ENCODE measurements around the gene F3. TPM values are rescaled to one million over a fixed set of nuclear protein-coding genes. Genes with fewer than 3 reads are reported as not detected.
A peak's percentile ranks its signal among the peaks of the same experiment; 100 is the strongest.

F3 gene
- total RNA-seq, 1 donor from 2014 or later, result 0.33 TPM

DNA sequence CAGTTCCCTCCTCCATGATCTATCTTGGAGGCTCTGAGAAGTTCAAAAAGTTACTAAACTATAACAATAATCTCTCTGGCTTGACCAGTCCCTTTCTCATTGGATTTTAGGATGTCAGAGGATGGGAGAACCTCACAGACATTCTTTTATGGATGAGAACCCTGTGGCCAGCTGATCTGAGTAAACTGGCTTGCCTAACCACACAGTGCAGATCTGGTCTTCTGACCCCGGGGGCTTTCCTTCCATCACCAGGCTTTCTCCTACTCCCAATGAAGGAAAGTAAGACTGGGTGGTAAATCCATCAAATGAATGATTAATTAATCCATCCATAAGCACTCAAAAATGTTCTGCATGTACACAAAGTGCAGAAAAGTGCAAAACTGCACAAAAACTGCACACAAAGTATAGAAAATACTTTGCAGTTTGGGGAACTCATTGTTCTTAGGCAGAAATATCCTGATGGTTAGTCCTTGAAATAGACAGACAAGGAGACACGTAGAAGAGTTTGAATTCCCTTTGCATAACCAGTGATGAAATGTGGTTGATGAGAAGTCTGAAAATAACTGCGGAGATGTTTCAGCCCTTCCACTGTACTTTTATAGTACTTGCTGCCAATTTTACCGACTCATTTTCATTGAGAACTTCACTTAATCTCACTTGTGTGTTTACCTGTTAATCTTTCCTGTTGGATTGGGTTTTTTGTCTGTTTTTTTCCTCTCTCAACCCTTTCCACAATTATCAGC, 2.5 kb upstream of the F3 start:
- no peak for DNase-seq
- Mint-ChIP-seq H3K4me1 (peaks cover 11% of the 10 kb centered on the region), H3K27ac (no peak overlapping the region), H3K36me3 (ENCODE audit: low read depth) (no peaks in the 10 kb centered on the region), H3K27me3 (peaks cover 68% of the 10 kb centered on the region), H3K9me3 (no peaks in the 10 kb centered on the region), H3K4me3 (no peak overlapping the region)
- intact Hi-C loops (cut with micrococcal nuclease), result no loop called here

DNA sequence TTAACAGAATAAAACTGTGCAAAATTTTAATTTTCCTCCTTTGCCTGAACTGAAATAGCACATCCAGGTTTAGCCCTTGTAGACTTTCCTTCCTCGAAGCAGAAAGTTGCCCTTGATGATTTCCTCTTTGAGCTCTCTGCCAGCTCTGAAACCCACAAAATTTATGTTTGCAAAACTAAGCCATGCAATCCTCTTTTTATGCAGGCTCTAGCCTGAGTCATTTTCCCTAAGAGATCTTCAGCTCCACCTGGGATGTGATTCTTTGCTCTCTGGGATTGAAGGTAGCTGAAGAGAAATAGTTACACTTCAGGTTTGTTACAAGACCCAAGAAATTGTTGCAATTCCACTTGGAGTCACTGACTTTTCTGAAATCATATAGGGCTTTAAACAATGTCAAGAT, 1.4 kb upstream of the F3 start:
- Mint-ChIP-seq H3K27ac (no peak overlapping the region), H3K27me3 (peaks cover 72% of the 10 kb centered on the region), H3K9me3 (no peaks in the 10 kb centered on the region), H3K36me3 (ENCODE audit: low read depth) (no peaks in the 10 kb centered on the region), H3K4me1 (peaks cover 11% of the 10 kb centered on the region), H3K4me3 (peak overlapping the region; percentile 88)
- intact Hi-C loops (cut with micrococcal nuclease), result no loop called here
- DNase-seq, result no peak

DNA sequence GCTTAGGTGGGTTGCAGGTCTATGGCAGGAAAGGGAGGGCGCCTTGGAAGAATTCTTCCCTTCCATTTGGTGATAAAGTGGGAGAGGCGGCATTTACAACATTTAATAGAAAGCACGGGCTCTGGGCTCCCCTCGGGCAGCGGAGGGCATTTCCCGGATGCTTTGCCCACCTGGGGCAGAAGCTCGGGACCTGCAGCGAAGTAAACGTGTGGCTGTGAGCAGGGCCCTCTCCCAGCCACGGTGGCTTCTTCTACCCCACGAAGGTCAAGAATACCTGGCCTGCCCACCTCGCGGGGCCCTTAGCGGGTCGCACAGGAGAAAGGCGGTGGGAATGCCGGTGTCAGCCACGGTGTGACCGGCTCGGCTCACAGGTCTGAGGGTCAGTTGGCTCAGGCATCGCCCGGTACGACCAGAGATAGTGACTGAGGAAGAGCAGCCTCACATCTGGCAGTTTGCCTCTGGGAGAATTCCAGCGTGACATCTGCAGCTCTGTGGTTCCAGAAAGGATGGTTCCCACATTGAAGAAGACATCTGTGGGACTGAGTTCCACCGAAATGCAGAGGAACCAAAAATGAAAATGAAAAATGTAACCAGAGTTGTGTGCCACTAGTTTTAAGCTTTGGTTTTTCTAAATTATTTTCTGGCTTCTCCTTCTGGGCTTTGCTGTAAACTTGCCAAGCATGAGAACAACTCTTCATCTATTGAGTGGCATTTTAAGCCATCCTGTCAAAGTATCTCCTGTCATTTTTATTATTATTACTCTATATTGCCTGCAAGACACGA, 720 bp upstream of the F3 start:
- Mint-ChIP-seq H3K4me3 (peak overlapping the region; percentile 88), H3K36me3 (ENCODE audit: low read depth) (no peaks in the 10 kb centered on the region), H3K4me1 (peaks cover 11% of the 10 kb centered on the region), H3K9me3 (no peaks in the 10 kb centered on the region), H3K27ac (peak overlapping the region; percentile 64), H3K27me3 (peaks cover 68% of the 10 kb centered on the region)
- DNase-seq, result no peak
- intact Hi-C loops (cut with micrococcal nuclease), result no loop called here

DNA sequence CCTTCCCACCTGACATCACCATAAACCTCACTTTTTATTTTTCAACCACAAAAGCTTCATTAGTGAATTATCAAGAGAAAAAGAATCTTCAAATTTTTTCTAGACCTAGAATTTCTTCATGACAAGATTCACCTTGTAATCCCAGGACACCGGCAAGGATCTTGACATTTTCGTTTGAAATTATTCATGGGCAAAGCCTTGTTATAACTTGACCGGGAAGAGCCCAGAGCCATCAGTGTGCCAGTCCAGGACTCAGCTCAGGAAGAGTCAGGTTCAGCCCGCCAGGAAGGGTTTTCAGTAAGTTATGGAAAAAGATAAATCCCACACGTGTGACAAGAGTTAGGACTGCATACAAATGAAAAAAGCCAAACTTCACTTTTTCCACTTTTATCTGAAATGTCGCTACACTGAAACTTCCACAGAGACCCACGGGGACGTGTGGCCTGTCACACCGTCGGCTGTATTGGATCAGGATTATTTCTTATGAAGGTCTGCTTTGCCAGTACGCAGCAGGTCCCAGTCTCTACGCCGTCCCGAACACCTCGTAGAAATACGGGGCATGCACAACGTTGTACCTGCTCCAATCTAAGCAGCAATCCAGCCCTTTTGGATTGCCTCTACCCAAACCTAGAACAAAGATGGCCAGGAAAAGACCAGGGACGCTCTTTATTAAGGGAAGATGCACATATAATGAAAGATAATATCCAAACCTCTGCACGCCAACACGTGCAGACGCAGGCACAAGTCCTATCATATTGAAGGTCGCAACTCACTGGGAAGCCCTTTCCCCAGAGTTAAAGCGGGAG, 916 bp downstream of the F3 start:
- Mint-ChIP-seq H3K9me3 (no peaks in the 10 kb centered on the region), H3K4me3 (peak overlapping the region; percentile 88), H3K27ac (no peak overlapping the region), H3K4me1 (peaks cover 11% of the 10 kb centered on the region), H3K27me3 (peaks cover 69% of the 10 kb centered on the region), H3K36me3 (ENCODE audit: low read depth) (no peaks in the 10 kb centered on the region)
- DNase-seq, result no peak
- intact Hi-C loops (cut with micrococcal nuclease), result no loop called here

DNA sequence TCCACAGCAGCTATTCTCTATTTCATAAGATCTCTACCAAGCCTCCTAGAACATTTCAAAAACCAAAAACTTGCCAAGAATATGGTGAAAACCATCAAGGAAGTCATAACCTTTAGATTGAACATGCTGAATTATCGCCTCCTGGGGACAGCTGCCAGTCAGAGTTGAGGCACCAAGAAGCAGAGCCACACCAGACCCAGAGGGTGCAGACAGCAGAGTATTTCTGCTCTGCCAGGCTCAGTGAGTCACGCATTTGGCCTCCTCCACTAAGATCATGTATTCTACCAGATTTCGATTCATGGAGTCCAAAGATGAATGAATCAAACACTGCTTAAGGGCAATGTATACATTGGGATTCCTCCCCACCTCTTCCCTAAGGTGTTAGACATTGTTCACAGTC, 2.1 kb downstream of the F3 start:
- Mint-ChIP-seq H3K4me1 (peaks cover 11% of the 10 kb centered on the region), H3K27me3 (peaks cover 60% of the 10 kb centered on the region), H3K4me3 (no peak overlapping the region), H3K27ac (no peak overlapping the region), H3K36me3 (ENCODE audit: low read depth) (no peaks in the 10 kb centered on the region), H3K9me3 (no peaks in the 10 kb centered on the region)
- no peak for DNase-seq
- intact Hi-C loops (cut with micrococcal nuclease), result no loop called here

DNA sequence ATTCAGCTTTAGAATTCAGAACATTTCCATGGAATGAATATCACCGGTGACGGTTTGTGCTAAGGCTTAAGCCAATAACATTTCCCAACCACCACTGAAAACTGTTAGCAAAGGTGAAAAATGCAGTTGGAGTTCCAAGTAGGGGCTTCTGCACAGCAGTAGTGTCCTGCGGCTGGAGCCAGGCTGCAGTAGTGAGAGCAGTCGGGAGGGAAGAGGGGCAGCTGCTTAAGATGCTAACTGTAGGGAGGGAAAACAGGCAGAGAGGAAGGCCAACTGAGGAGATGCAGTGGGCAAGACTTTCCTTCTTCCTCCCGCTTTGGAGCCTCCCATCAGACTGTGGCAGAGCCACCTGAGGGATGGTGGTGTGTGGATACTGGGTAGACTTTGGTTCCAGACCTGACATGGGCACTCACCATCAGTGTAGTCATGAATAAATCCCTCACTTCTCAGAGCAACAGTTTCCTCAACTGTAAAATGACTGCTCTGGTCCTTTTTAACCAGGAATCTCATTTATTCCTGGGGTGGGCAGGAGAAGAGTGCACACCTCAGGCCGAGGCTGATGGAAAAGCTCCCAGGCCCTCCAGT, 3.2 kb downstream of the F3 start:
- H3K9me3 Mint-ChIP-seq, result no peaks in the 10 kb centered on the region
- intact Hi-C loops (cut with micrococcal nuclease), result no loop called here
- H3K27ac Mint-ChIP-seq, result no peak overlapping the region
- H3K27me3 Mint-ChIP-seq, result peaks cover 51% of the 10 kb centered on the region
- no peaks in the 10 kb centered on the region for H3K36me3 Mint-ChIP-seq (ENCODE audit: low read depth)
- DNase-seq, result no peak
- no peak overlapping the region for H3K4me3 Mint-ChIP-seq
- H3K4me1 Mint-ChIP-seq, result peaks cover 11% of the 10 kb centered on the region

DNA sequence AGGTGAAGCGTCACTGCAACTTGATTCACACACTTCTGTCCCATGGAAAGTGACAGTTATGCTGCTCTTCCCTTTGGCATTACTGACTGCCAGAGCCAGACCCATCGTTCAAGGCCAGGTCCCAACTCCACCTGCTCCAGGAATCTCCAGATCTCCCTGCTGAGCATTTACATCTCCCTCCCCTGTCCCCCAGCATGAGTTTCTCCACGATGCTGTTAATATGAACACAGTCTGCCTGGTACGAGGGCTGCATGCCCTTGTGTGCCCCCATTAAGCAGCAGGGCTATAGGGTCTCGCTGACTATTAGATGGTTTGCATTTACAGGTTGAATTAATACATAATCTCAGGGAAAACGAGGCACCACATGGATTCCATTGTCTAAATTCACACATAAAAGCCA, 4.3 kb downstream of the F3 start:
- H3K27me3 Mint-ChIP-seq, result peaks cover 46% of the 10 kb centered on the region
- peaks cover 7% of the 10 kb centered on the region for H3K4me1 Mint-ChIP-seq
- H3K27ac Mint-ChIP-seq, result no peak overlapping the region
- intact Hi-C loops (cut with micrococcal nuclease), result no loop called here
- H3K4me3 Mint-ChIP-seq, result no peak overlapping the region
- DNase-seq, result no peak
- H3K9me3 Mint-ChIP-seq, result no peaks in the 10 kb centered on the region
- no peaks in the 10 kb centered on the region for H3K36me3 Mint-ChIP-seq (ENCODE audit: low read depth)

DNA sequence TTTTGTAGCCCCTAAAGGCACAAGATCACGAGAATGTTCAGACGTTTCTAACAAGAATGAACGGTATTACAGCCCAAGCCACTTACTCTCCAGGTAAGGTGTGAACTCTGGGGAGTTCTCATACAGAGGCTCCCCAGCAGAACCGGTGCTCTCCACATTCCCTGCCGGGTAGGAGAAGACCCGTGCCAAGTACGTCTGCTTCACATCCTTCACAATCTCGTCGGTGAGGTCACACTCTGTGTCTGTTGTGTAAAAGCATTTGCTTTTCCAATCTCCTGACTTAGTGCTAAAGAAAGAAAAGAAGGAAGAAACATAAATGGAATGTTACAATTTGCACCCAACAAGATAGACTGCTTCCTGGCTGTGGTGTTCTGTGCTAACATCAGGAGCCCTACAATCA, 5.7 kb downstream of the F3 start:
- Mint-ChIP-seq H3K36me3 (ENCODE audit: low read depth) (no peaks in the 10 kb centered on the region), H3K9me3 (no peaks in the 10 kb centered on the region), H3K27ac (no peak overlapping the region), H3K27me3 (peaks cover 40% of the 10 kb centered on the region), H3K4me3 (no peak overlapping the region), H3K4me1 (peaks cover 2% of the 10 kb centered on the region)
- intact Hi-C loops (cut with micrococcal nuclease), result no loop called here
- no peak for DNase-seq

DNA sequence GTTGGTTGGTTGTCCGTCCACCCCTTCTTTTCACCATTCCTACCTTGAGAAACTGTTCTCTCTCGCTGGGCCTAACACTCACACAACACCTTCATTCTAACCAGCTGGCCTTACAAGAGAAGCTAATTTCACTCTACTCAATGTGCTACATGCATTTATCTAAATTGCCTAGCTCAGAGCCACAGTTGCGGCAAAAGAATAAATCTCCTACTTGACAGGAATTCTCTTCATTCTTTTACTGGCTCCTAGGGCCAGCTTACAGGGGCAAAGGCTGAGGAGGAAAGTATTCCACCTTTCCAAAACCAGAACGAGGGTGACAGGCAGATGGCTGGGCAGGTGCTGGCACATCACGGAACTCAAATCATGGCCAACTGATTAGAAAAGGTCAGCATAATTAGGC, 6.5 kb downstream of the F3 start:
- no peaks in the 10 kb centered on the region for H3K9me3 Mint-ChIP-seq
- no peak overlapping the region for H3K4me3 Mint-ChIP-seq
- no peaks in the 10 kb centered on the region for H3K36me3 Mint-ChIP-seq (ENCODE audit: low read depth)
- intact Hi-C loops (cut with micrococcal nuclease), result no loop called here
- no peak for DNase-seq
- H3K27ac Mint-ChIP-seq, result no peak overlapping the region
- H3K27me3 Mint-ChIP-seq, result peaks cover 32% of the 10 kb centered on the region
- H3K4me1 Mint-ChIP-seq, result no peaks in the 10 kb centered on the region

DNA sequence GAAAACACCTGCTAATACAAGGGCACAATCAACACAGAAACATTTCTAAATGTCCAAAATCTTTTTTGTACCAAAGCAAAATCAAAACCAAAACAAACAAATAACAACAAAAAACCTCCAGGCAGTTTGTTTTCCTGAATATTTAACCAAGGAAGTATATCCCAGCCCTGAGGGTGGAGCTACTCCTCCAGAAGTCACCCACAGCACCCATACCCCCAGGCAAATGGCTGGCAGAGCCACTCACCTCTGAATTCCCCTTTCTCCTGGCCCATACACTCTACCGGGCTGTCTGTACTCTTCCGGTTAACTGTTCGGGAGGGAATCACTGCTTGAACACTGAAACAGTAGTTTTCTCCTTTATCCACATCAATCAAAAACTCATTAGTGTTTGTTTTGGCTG, 9.5 kb downstream of the F3 start:
- H3K27me3 Mint-ChIP-seq, result peaks cover 17% of the 10 kb centered on the region
- H3K36me3 Mint-ChIP-seq (ENCODE audit: low read depth), result no peaks in the 10 kb centered on the region
- H3K4me1 Mint-ChIP-seq, result no peaks in the 10 kb centered on the region
- no peak overlapping the region for H3K27ac Mint-ChIP-seq
- intact Hi-C loops (cut with micrococcal nuclease), result no loop called here
- H3K4me3 Mint-ChIP-seq, result no peak overlapping the region
- DNase-seq, result no peak
- no peaks in the 10 kb centered on the region for H3K9me3 Mint-ChIP-seq

DNA sequence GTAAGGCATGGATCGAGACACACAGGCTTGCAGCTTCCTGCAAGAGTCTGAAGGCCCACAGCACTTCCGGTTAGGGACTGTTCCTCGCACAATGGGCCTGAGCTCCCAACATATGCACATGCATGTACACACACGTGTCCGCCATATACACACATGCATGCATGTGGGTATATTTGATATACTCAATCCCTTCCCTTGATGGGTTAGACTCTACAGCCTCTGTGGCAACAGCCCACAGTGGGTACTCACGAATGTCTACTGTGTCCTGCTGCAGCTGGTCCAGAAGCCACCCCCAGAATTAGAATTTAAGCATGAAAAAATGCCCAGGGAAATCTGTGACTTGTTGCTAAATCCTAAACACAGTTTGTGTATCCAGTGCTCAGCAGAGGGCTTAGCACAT, 9.9 kb downstream of the F3 start:
- Mint-ChIP-seq H3K4me3 (no peak overlapping the region), H3K4me1 (no peaks in the 10 kb centered on the region), H3K9me3 (no peaks in the 10 kb centered on the region), H3K36me3 (ENCODE audit: low read depth) (no peaks in the 10 kb centered on the region), H3K27ac (no peak overlapping the region), H3K27me3 (peaks cover 14% of the 10 kb centered on the region)
- intact Hi-C loops (cut with micrococcal nuclease), result no loop called here
- DNase-seq, result no peak

DNA sequence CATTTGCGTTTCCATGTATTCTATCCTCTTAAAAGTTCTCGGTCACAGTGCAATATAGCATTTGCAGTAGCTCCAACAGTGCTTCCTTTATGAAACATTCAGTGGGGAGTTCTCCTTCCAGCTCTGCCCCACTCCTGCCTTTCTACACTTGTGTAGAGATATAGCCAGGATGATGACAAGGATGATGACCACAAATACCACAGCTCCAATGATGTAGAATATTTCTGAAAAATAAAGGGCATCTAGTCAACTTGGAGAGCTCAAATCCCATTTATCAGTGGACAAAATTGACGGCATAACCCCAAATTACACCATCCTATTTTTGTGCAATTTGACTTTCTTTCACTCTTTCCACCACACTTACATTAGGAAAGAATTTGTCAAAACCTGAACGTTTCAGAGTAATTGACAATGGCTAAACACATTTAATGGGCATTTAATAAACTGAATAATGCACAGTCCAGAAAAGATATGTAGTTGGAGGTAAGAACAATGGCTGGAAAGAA, 11.1 kb downstream of the F3 start:
- H3K4me3 Mint-ChIP-seq, result no peak overlapping the region
- H3K27ac Mint-ChIP-seq, result no peak overlapping the region
- H3K36me3 Mint-ChIP-seq (ENCODE audit: low read depth), result no peaks in the 10 kb centered on the region
- DNase-seq, result no peak
- H3K9me3 Mint-ChIP-seq, result no peaks in the 10 kb centered on the region
- intact Hi-C loops (cut with micrococcal nuclease), result no loop called here
- H3K4me1 Mint-ChIP-seq, result no peaks in the 10 kb centered on the region
- peaks cover 15% of the 10 kb centered on the region for H3K27me3 Mint-ChIP-seq

DNA sequence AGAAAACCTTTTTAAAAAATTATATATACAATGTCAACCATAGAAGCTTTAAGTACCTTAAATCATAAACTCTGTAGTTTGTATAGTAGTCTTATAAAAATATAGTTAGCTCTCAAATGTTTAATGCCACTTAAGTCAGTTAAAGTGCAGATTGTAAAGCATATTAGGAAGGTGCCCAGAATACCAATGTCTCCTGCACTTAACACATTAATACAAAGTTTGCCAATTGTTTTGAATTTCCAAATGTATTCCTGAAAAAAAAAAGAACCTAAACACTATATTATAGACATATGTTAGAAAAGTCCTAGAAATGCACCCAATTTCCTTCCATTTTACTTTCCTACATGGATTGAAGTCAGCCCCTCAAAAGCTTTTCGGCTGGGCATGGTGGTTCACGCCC, 12.1 kb downstream of the F3 start:
- H3K9me3 Mint-ChIP-seq, result no peaks in the 10 kb centered on the region
- H3K27ac Mint-ChIP-seq, result no peak overlapping the region
- DNase-seq, result no peak
- no peak overlapping the region for H3K4me3 Mint-ChIP-seq
- no peaks in the 10 kb centered on the region for H3K4me1 Mint-ChIP-seq
- no peaks in the 10 kb centered on the region for H3K36me3 Mint-ChIP-seq (ENCODE audit: low read depth)
- H3K27me3 Mint-ChIP-seq, result peaks cover 19% of the 10 kb centered on the region
- intact Hi-C loops (cut with micrococcal nuclease), result no loop called here

DNA sequence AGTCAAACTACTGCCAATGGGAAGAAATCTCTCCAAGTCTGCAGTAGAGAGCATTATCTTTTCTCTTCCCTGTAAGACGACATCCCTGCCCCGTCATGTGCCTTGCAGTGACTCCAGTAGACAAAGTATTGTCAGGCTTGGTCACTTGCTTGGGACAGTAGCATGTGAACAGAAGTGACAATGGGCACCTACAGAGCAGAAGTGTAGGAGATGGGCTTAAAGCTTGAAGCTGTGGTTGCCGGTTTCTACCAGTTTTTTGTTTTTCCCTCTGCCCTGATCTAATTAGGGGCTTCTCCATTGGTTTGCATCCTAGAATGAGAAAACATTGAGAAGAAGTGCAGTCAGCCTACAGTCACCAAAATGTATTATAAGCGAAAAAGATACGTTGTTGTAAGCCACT, 12.7 kb downstream of the F3 start:
- Mint-ChIP-seq H3K4me3 (no peak overlapping the region), H3K4me1 (no peaks in the 10 kb centered on the region), H3K36me3 (ENCODE audit: low read depth) (no peaks in the 10 kb centered on the region), H3K27ac (no peak overlapping the region), H3K27me3 (peaks cover 19% of the 10 kb centered on the region), H3K9me3 (no peaks in the 10 kb centered on the region)
- no peak for DNase-seq
- intact Hi-C loops (cut with micrococcal nuclease), result no loop called here

Data from activated CD4-positive, alpha-beta T cell treated with anti-CD3 and anti-CD28 coated beads, Interleukin-2, amount 10 ng/mL, durations not matched to agents 24 days and 14 days (primary cell).